T-helper 9 cell (primary cell): Measurements from ENCODE around the gene NEO1.
A peak's percentile ranks its signal among the peaks of the same experiment; 100 is the strongest.

Source experiments
- DNase-seq: peaks from one replicate; pipeline ENCODE4 v3.0.0-alpha.2; 2020
- total RNA-seq, 2 donors: gene quantifications; one replicate each; lab custom pipeline; 2026; lab: John Stamatoyannopoulos, UW

The NEO1 gene
- total RNA-seq, result 21.2 to 44.0 reads per million in 2 donors

GRCh38 chr15:73051807-73052652 lies at the start of gene NEO1:
Gene NEO1, plus strand, starts transcription at chr15:73052463. Its CDS starts 213 bp downstream, at chr15:73052676.
- peak; percentile 75 for DNase-seq

- no peak for DNase-seq
Measured at GRCh38 chr15:73004462-73004861, 47.8 kb upstream of the NEO1 start.

GRCh38 chr15:73005032-73005431 lies 47.2 kb upstream of the NEO1 start:
- no peak for DNase-seq

- no peak for DNase-seq
Measured at GRCh38 chr15:73005446-73005845, 46.8 kb upstream of the NEO1 start.

- DNase-seq, result no peak
Measured at GRCh38 chr15:73006523-73006922, 45.7 kb upstream of the NEO1 start.

GRCh38 chr15:73009066-73010056 lies 42.9 kb upstream of the NEO1 start:
- DNase-seq, result no peak

GRCh38 chr15:73010154-73011152 lies 41.8 kb upstream of the NEO1 start:
- DNase-seq, result no peak

GRCh38 chr15:73014904-73015303 lies 37.4 kb upstream of the NEO1 start:
- no peak for DNase-seq

GRCh38 chr15:73015493-73015892 lies 36.8 kb upstream of the NEO1 start:
- DNase-seq, result no peak

GRCh38 chr15:73017987-73018386 lies 34.3 kb upstream of the NEO1 start:
- DNase-seq, result no peak

GRCh38 chr15:73019154-73019553 lies 33.1 kb upstream of the NEO1 start:
- no peak for DNase-seq

GRCh38 chr15:73019601-73020146 lies 32.6 kb upstream of the NEO1 start:
- no peak for DNase-seq

- no peak for DNase-seq
Measured at GRCh38 chr15:73021139-73021621, 31.1 kb upstream of the NEO1 start.

GRCh38 chr15:73022161-73022560 lies 30.1 kb upstream of the NEO1 start:
- DNase-seq, result no peak

- no peak for DNase-seq
Measured at GRCh38 chr15:73023071-73023470, 29.2 kb upstream of the NEO1 start.

- DNase-seq, result no peak
Measured at GRCh38 chr15:73024168-73024567, 28.1 kb upstream of the NEO1 start.

GRCh38 chr15:73026511-73027054 lies 25.7 kb upstream of the NEO1 start:
- no peak for DNase-seq

GRCh38 chr15:73028031-73028430 lies 24.2 kb upstream of the NEO1 start:
- DNase-seq, result no peak

GRCh38 chr15:73028831-73029451 lies 23.3 kb upstream of the NEO1 start:
- no peak for DNase-seq

- no peak for DNase-seq
Measured at GRCh38 chr15:73030122-73030679, 22.1 kb upstream of the NEO1 start.

GRCh38 chr15:73031648-73032047 lies 20.6 kb upstream of the NEO1 start:
- DNase-seq, result no peak
